Natural killer cell treated with Interleukin-12 subunit alpha and Interleukin-12 subunit beta and Interleukin-15 and Interleukin-18, amount 100 ng/mL, for 72 hours (primary cell): ENCODE results near the gene C14orf93. TPM values are rescaled to one million over a fixed set of nuclear protein-coding genes. Genes with fewer than 3 reads are reported as not detected.

Experiments
- ATAC-seq, 2 donors: fragments of 150-1000 bp; cut with Tn5 transposase in 1 of 2; sonication (Bioruptor Pico), chemical (Tn5 transposase) in 1 of 2; 2 replicates each; pipeline ENCODE4 v1.10.0; 2021
- DNase-seq: peaks from one replicate; pipeline ENCODE4 v3.0.0; 2022; ENCODE audit warnings: low spot score
- H3K27ac Mint-ChIP-seq, 2 donors: 1 replicate in 1 of 2; 2 replicates in 1 of 2; pipeline ENCODE4 v1.8.0; 2022; ENCODE audit warnings: mixed read lengths in 2 of 2, mild to moderate bottlenecking in 1 of 2, moderate library complexity in 1 of 2
- H3K27me3 Mint-ChIP-seq, 2 donors: 1 replicate in 1 of 2; 2 replicates in 1 of 2; pipeline ENCODE4 v1.8.0; 2022; ENCODE audit warnings: mixed read lengths in 2 of 2
- H3K36me3 Mint-ChIP-seq: one replicate; pipeline ENCODE4 v1.8.0; 2022; ENCODE audit warnings: mixed read lengths
- H3K4me1 Mint-ChIP-seq, 2 donors: 1 replicate in 1 of 2; 2 replicates in 1 of 2; pipeline ENCODE4 v1.8.0; 2022; ENCODE audit warnings: low read depth in 2 of 2, mixed read lengths in 2 of 2, mild to moderate bottlenecking in 1 of 2
- H3K4me3 Mint-ChIP-seq: one replicate; pipeline ENCODE4 v1.8.0; 2022; ENCODE audit warnings: mixed read lengths
- H3K9me3 Mint-ChIP-seq: 2 replicates; pipeline ENCODE4 v1.8.0; 2022; ENCODE audit warnings: mixed read lengths
- total RNA-seq, 2 donors: library from RNA; stranded (reverse); gene quantifications; one replicate each; pipeline ENCODE4 v1.2.3, GENCODE V29; 2022

Gene C14orf93
- total RNA-seq, 2 donors from 2014 or later = 2.8 to 10.8 TPM

DNA sequence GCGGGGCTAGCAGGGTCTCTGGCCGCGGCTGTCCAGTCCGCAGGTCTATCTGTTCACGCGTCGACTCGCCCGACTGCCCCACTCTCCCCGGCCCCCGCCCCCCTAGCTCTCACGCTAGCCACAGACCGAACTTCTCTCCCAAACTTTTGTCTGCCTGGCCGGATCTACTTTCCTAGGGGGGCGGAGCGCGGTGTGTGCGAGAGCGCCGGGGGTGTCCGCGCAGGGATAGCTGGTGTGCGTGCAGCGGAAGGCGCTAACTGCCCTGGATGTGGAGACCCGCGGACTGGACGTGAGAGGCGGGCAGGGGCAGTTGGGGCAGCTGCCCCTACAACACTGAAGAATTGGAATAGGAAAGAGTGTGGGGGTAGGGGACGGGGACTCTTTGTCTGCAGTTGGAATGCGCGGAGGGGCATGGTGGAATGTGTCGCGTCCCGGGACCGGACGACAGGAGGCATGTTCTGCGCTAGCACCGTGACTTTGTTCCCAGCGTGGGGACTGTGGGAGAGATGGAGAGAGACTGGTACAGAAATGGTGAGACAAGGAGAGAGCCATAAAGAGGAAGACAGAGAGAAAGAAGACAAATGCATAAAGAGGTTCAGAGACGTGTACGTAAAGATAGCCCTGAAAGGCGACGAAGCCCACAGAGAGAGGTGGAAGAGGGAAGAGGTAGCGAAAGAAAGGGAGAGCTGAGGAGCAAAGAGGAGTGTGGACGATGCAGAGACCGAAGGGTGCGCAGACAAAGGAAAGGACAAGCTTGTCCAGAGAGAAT lies 27.3 kb downstream of the C14orf93 start, which contains the start of gene AJUBA:
TSS of gene AJUBA (minus strand) at position 75 of the 769 bp plus-strand sequence. CDS start 285 bp downstream, outside the sequence.
- H3K27me3 Mint-ChIP-seq = peaks cover 8 to 13% of the 10 kb centered on the region in 2 donors
- H3K27ac Mint-ChIP-seq = no peak within 1 kb of the TSS
- no peaks in the 10 kb centered on the region for H3K36me3 Mint-ChIP-seq
- DNase-seq (peak; percentile 73), ATAC-seq (peak; percentile 82 to 84)
- H3K9me3 Mint-ChIP-seq = no peaks in the 10 kb centered on the region
- no peak within 1 kb of the TSS for H3K4me3 Mint-ChIP-seq
- H3K4me1 Mint-ChIP-seq = peaks cover 0 to 5% of the 10 kb centered on the region in 2 donors

DNA sequence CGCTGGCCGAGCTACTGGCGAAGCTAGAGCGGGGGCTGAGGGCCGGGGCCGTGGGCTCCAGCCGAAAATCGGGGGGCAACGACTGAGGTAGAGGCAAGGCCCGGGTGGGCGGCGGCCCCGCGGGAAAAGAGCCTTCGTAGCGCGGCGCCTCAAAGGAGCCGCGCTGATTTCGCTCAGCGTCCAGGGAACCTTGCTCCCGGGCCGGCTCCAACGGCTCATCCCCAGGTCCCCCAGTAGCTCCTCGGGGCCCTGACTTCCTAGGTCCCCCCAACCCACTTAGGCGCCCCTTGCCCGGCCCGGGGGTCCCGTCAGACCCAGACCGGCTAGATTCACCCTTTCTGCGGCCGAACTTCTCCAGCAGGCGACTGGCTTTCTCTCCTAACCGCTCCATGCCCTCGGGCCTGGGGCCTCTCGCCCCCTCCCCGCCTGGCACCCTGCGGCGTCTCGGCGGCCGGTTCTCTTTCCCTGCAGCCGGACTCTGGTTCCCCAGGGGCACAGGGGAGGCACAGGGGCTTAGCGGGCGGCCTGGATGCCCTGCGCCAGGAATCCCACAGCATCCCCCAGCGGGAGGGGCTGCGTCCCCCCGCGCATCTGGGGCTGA lies 28.0 kb downstream of the C14orf93 start:
- H3K27me3 Mint-ChIP-seq = peaks cover 11 to 19% of the 10 kb centered on the region in 2 donors
- DNase-seq = no peak

DNA sequence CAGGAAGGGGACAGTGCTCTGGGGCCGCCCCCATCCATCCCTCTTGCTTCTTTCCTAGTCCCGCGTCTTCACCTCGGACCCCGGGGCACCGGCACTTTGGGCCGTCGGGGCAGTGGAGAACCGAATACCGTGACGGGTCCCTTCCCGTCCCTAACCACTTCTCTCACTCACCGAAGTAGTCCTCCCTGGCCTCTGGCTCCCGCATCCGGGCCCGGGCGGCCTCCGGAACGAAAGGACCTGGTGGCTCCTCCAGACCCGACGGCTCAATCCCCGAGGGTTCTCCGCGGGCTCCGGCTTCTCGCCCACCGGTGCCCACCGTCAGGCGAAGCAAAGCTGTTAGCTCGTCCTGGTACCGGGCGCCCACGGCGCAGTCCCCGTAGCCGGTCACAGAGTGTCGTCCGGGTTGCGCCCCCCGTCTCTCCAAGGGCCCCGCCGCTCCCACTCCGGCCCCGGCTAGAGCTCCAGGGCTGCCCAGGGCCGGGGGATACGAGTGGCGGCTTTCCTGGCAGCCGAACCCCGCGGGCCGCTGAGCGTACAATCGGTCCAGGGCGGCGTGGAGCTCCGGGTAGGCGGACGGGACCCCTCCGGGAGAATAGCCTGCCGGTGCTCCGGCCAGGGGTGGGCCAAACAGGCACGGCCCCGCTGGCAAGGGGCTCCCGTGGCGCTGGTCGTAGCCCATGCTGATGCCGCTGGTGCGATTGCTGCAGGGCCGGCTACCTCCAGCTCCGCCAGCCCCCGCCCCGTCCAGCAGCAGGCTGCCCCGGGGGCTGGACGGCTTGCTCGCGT lies 28.7 kb downstream of the C14orf93 start:
- H3K36me3 Mint-ChIP-seq = no peaks in the 10 kb centered on the region
- H3K27ac Mint-ChIP-seq = no peak overlapping the region
- H3K9me3 Mint-ChIP-seq = no peaks in the 10 kb centered on the region
- H3K4me3 Mint-ChIP-seq = peak overlapping the region; percentile 20
- H3K27me3 Mint-ChIP-seq = peaks cover 14 to 19% of the 10 kb centered on the region in 2 donors
- no peak for DNase-seq
- peaks cover 0 to 5% of the 10 kb centered on the region in 2 donors for H3K4me1 Mint-ChIP-seq
- ATAC-seq = no peak

More for the DNA sequence above, 28.0 kb downstream of the C14orf93 start:
- peaks cover 0 to 5% of the 10 kb centered on the region in 2 donors for H3K4me1 Mint-ChIP-seq
- no peaks in the 10 kb centered on the region for H3K36me3 Mint-ChIP-seq
- no peak for ATAC-seq
- no peak overlapping the region for H3K27ac Mint-ChIP-seq
- H3K4me3 Mint-ChIP-seq = no peak overlapping the region
- no peaks in the 10 kb centered on the region for H3K9me3 Mint-ChIP-seq

- Mint-ChIP-seq H3K4me3 (peak overlapping the region; percentile 20), H3K4me1 (peaks cover 0 to 5% of the 10 kb centered on the region in 2 donors), H3K27ac (no peak overlapping the region), H3K9me3 (no peaks in the 10 kb centered on the region), H3K36me3 (no peaks in the 10 kb centered on the region), H3K27me3 (peaks cover 14 to 19% of the 10 kb centered on the region in 2 donors)
- DNase-seq (no peak), ATAC-seq (no peak)
Measured at GRCh38 chr14:22980672-22981089, 29.3 kb downstream of the C14orf93 start.

DNA sequence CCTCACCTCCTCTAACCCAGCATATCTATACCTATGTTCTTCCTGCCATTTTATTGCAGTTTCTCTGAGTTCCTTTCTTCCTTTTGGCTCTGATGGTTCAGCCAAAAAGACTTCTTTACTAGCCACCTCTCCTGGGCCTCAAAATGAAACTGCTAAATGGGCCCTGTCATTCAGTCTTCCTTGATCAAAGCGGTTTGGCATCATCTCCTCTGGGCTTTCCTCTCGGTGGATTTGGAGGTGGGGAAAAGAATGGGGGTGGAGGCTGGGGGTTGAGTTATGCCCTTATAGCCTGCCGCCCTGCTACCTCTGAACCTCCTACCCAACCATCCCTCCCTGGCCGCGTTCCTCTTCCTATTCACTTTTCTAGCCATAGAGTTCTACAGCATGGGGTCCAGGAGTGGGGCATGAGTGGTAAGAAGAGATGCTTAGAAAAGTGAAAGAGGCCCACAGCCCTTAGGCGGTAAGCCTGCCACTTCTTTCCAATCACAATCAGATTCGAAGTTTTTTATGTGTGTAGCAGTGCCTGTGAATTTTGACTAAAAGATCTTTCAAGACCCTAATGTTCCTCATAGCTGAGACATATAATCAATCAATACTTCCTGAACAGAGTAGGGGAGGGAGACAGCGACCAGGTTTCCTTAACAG lies 30.1 kb downstream of the C14orf93 start:
- H3K4me1 Mint-ChIP-seq = peaks cover 0 to 7% of the 10 kb centered on the region in 2 donors
- peaks cover 16 to 19% of the 10 kb centered on the region in 2 donors for H3K27me3 Mint-ChIP-seq
- no peaks in the 10 kb centered on the region for H3K9me3 Mint-ChIP-seq
- no peak for ATAC-seq
- no peak overlapping the region for H3K27ac Mint-ChIP-seq
- peak overlapping the region; percentile 5 for H3K4me3 Mint-ChIP-seq
- no peaks in the 10 kb centered on the region for H3K36me3 Mint-ChIP-seq
- no peak for DNase-seq

- DNase-seq (no peak), ATAC-seq (no peak)
- Mint-ChIP-seq H3K9me3 (no peaks in the 10 kb centered on the region), H3K4me1 (peaks cover 0 to 7% of the 10 kb centered on the region in 2 donors), H3K4me3 (no peak overlapping the region), H3K27ac (no peak overlapping the region), H3K36me3 (no peaks in the 10 kb centered on the region), H3K27me3 (peaks cover 16 to 19% of the 10 kb centered on the region in 2 donors)
Measured at GRCh38 chr14:22978981-22979671, 30.8 kb downstream of the C14orf93 start.

DNA sequence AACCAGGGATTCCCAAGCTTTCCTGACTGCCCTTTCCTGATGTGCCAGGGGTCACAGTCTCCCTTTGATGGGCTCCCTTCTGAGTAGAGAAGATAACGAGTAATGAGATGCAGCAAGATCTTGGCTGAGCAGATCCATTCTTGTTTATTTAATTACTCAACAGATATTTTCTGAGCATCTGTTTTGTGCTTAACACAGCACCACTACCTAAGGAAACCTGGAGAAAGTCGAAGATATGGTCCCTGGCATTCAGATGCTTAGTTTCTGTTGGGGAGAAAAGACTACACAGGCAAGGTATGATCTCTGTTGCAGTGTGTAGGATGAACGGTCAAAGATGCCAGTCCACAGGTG lies 31.5 kb downstream of the C14orf93 start:
- Mint-ChIP-seq H3K4me3 (no peak overlapping the region), H3K36me3 (no peaks in the 10 kb centered on the region), H3K9me3 (no peaks in the 10 kb centered on the region), H3K27me3 (peaks cover 16 to 19% of the 10 kb centered on the region in 2 donors), H3K27ac (no peak overlapping the region), H3K4me1 (peaks cover 0 to 7% of the 10 kb centered on the region in 2 donors)
- ATAC-seq (no peak), DNase-seq (no peak)

GRCh38 chr14:22977684-22978486 lies 32.1 kb downstream of the C14orf93 start:
- H3K27ac Mint-ChIP-seq = no peak overlapping the region
- H3K4me3 Mint-ChIP-seq = no peak overlapping the region
- ATAC-seq (no peak), DNase-seq (no peak)
- H3K27me3 Mint-ChIP-seq = peaks cover 16 to 19% of the 10 kb centered on the region in 2 donors
- peaks cover 0 to 7% of the 10 kb centered on the region in 2 donors for H3K4me1 Mint-ChIP-seq
- no peaks in the 10 kb centered on the region for H3K36me3 Mint-ChIP-seq
- no peaks in the 10 kb centered on the region for H3K9me3 Mint-ChIP-seq

GRCh38 chr14:22977434-22977683 lies 32.6 kb downstream of the C14orf93 start:
- H3K4me1 Mint-ChIP-seq = peaks cover 0 to 7% of the 10 kb centered on the region in 2 donors
- H3K27ac Mint-ChIP-seq = no peak overlapping the region
- H3K36me3 Mint-ChIP-seq = no peaks in the 10 kb centered on the region
- H3K9me3 Mint-ChIP-seq = no peaks in the 10 kb centered on the region
- no peak for DNase-seq
- no peak for ATAC-seq
- no peak overlapping the region for H3K4me3 Mint-ChIP-seq
- H3K27me3 Mint-ChIP-seq = peaks cover 16 to 19% of the 10 kb centered on the region in 2 donors

DNA sequence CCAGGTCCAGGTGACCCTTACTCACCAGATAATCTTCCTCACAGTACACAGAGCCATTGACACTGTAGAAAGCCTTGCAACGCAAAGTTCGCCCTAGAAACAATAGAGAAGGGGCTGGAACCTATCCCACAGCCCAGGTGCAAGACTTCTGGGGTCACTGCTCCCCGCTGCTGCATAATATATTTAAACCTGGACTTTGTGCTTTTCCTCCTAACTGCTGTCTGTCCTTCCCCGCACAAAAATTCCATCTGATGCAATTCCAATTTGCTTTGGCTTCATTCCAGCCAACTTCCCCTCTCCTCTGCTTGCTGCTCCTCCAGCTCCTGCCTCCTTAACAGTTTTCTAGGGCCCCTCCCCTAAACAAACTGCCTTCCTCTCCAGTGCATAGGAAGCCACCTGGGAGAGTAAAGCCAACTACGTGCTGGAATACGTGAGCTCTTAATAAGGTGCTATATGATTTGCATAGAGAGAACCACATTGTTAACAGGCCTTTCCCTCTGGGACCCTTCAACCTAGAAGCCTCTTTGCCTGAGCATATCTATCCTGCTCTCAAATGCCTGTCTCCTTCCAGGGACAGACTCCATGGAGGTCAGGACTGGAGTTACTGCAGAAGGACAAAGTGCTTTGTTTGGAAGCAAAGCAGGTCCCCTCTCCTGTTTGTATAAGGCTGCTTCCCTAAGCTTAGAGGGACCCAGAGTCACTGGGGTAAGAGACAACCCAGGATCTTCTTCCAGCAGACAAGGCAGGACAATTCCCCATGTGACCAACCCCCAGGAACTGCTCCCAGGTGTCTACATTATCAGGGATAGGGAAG lies 33.1 kb downstream of the C14orf93 start:
- DNase-seq (no peak), ATAC-seq (no peak)
- Mint-ChIP-seq H3K9me3 (no peaks in the 10 kb centered on the region), H3K27me3 (peaks cover 16 to 19% of the 10 kb centered on the region in 2 donors), H3K36me3 (no peaks in the 10 kb centered on the region), H3K4me3 (no peak overlapping the region), H3K27ac (no peak overlapping the region), H3K4me1 (peaks cover 0 to 7% of the 10 kb centered on the region in 2 donors)

GRCh38 chr14:22974530-22975313 lies 35.2 kb downstream of the C14orf93 start:
- no peak for ATAC-seq
- Mint-ChIP-seq H3K36me3 (no peaks in the 10 kb centered on the region), H3K27me3 (peaks cover 11 to 13% of the 10 kb centered on the region in 2 donors), H3K4me1 (peaks cover 0 to 3% of the 10 kb centered on the region in 2 donors), H3K4me3 (no peak overlapping the region), H3K27ac (peak overlapping the region in 1 of 2 donors; percentile 65), H3K9me3 (no peaks in the 10 kb centered on the region)
- DNase-seq = no peak
